GM12878 (cell line): ENCODE data around the gene ATP6V0D1. TPM values are rescaled to one million over a fixed set of nuclear protein-coding genes. Genes with fewer than 3 reads are reported as not detected.

Experiments used
- ATAC-seq: fragments of 200-7000 bp; cut with Tn5 transposase; 3 replicates; pipeline ENCODE4 v1.9.1; 2020; ENCODE audit warnings: mild to moderate bottlenecking, moderate library complexity
- BruUV-seq: library from RNA; stranded (reverse); fragments of 400-500 nt; replicated peaks from 2 replicates; lab custom pipeline; 2021; lab: Mats Ljungman, UMichigan
- CTCF ChIA-PET: fragments of 300-600 bp; sonication (Branson Sonifier 250); formaldehyde crosslinking; extraction: SDS; loops from one replicate; lab custom pipeline; 2021; ENCODE audit warnings: inconsistent platforms; lab: Yijun Ruan, JAX
- POLR2A ChIA-PET: fragments of 350-600 bp; formaldehyde crosslinking; extraction: SDS; loops from one replicate; lab custom pipeline; 2021; ENCODE audit warnings: inconsistent platforms; lab: Charles Lee
- RAD21 ChIA-PET: fragments of 300-600 bp; sonication (Branson Sonifier 250); formaldehyde crosslinking; loops from one replicate; lab custom pipeline; 2023; ENCODE audit warnings: antibody characterized with exemption; ENCODE audit not compliant: unreplicated experiment; lab: Charles Lee
- SMC1A ChIA-PET: fragments of 300-600 bp; sonication (Branson Sonifier 250); formaldehyde crosslinking; loops from one replicate; lab custom pipeline; 2023; ENCODE audit not compliant: unreplicated experiment, uncharacterized antibody; lab: Charles Lee
- DNase-seq: peaks from one replicate; pipeline ENCODE4 v3.0.0-alpha.2; 2011; ENCODE audit warnings: low read depth, low spot score
- FAIRE-seq: peaks from 3 replicates; lab custom pipeline; 2011; peaks lifted over from hg19 to GRCh38; lab: Jason Lieb, UNC
- H2AFZ ChIP-seq: 2 replicates; pipeline ENCODE4 v1.6.0; 2011; ENCODE audit warnings: low read depth, low read length, control low read depth; ENCODE audit not compliant: control insufficient read depth
- H3K27ac ChIP-seq: 2 replicates; pipeline ENCODE4 v1.5.1; 2011; ENCODE audit warnings: control low read depth; ENCODE audit not compliant: control insufficient read depth, insufficient read depth
- H3K27me3 ChIP-seq, 2 experiments: replicated peaks in 1 of 2; 2 replicates each; pipeline versions ENCODE4 v1.6.0 to v1.6.1; 2011; ENCODE audit warnings: low read length in 1 of 2; ENCODE audit not compliant: control insufficient read depth in 2 of 2, insufficient read depth in 2 of 2
- H3K36me3 ChIP-seq, 2 experiments: 2 replicates each; pipeline ENCODE4 v1.5.1; 2011; ENCODE audit warnings: low read length in 1 of 2; ENCODE audit not compliant: control insufficient read depth in 2 of 2, insufficient read depth in 2 of 2
- H3K4me1 ChIP-seq: 2 replicates; pipeline ENCODE4 v1.6.1; 2011; ENCODE audit warnings: mild to moderate bottlenecking, low read length, moderate library complexity, mixed read lengths; ENCODE audit not compliant: control insufficient read depth, insufficient read depth
- H3K4me2 ChIP-seq: 2 replicates; pipeline ENCODE4 v1.6.0; 2011; ENCODE audit warnings: control low read depth; ENCODE audit not compliant: control insufficient read depth, insufficient read depth
- H3K4me3 ChIP-seq: fragments of 200-600 bp; sonication (generic); 2 replicates; pipeline ENCODE4 v1.5.1; 2016
- H3K79me2 ChIP-seq: 2 replicates; pipeline ENCODE4 v1.6.0; 2011; ENCODE audit warnings: low read length; ENCODE audit not compliant: control insufficient read depth, insufficient read depth
- H3K9ac ChIP-seq: 2 replicates; pipeline ENCODE4 v1.8.0; 2011; ENCODE audit warnings: low read length, control low read depth, mixed read lengths; ENCODE audit not compliant: control insufficient read depth, insufficient read depth
- H3K9me3 ChIP-seq: replicated peaks from 3 replicates; pipeline ENCODE4 v1.5.1; 2011; ENCODE audit warnings: mild to moderate bottlenecking, low read length; ENCODE audit not compliant: control insufficient read depth, insufficient read depth
- H4K20me1 ChIP-seq: 2 replicates; pipeline ENCODE4 v1.6.0; 2011; ENCODE audit not compliant: control insufficient read depth, insufficient read depth
- HDGF ChIP-seq: fragments of 450-650 bp; IDR thresholded peaks from 2 replicates; pipeline ENCODE4 v1.6.1; 2016; ENCODE audit warnings: antibody characterized with exemption
- JUND ChIP-seq: IDR thresholded peaks from 2 replicates; pipeline ENCODE4 v1.6.1; 2012; ENCODE audit warnings: low read depth, mild to moderate bottlenecking, low read length, improper control_type of control experiment, moderate library complexity
- NR2C1 ChIP-seq: fragments of 450-650 bp; IDR thresholded peaks from 2 replicates; pipeline ENCODE4 v1.6.1; 2017; ENCODE audit warnings: antibody characterized with exemption, mild to moderate bottlenecking, moderate library complexity
- POLR2AphosphoS2 ChIP-seq: IDR thresholded peaks from 2 replicates; pipeline ENCODE4 v1.6.1; 2011; ENCODE audit warnings: low read depth, mild to moderate bottlenecking, low read length, improper control_type of control experiment, moderate library complexity
- STAT3 ChIP-seq: IDR thresholded peaks from 2 replicates; pipeline ENCODE4 v1.6.1; 2011; ENCODE audit warnings: low read depth, low read length, improper control_type of control experiment
- YY1 ChIP-seq: IDR thresholded peaks from 2 replicates; pipeline ENCODE4 v1.6.1; 2011; ENCODE audit warnings: low read depth, mild to moderate bottlenecking, low read length
- ZNF384 ChIP-seq: IDR thresholded peaks from 2 replicates; pipeline ENCODE4 v1.6.1; 2012; ENCODE audit warnings: low read depth, mild to moderate bottlenecking, low read length, improper control_type of control experiment, borderline replicate concordance
- whole genome bisulfite sequencing: methylation state at CpG from one replicate; pipeline ENCODE4 v1.1.6; 2016; ENCODE audit warnings: low lambda C conversion rate; ENCODE audit not compliant: insufficient replicate concordance, insufficient coverage; ENCODE audit errors: missing lambda C conversion rate; 5-methylcytosine and 5-hydroxymethylcytosine counted together
- in situ Hi-C: fragments of 300-500 bp; cut with MboI; formaldehyde crosslinking; loops from 9 replicates; pipeline ENCODE4 v1.14.3; 2018; ENCODE audit warnings: mixed read lengths
- intact Hi-C: fragments of 100-400 bp; cut with micrococcal nuclease; formaldehyde crosslinking; loops from one replicate; pipeline ENCODE4 v1.14.2; 2022; ENCODE audit not compliant: unreplicated experiment
- polyA plus RNA-seq, 11 experiments: library from polyadenylated mRNA; depleted of rRNA in 4 of 11; unstranded in 6 of 11; stranded (reverse) in 5 of 11; fragments of >200 nt; fragmentation: Nextera tagmentation in 4 of 11; fragmentation: Illumina TruSeq in 1 of 11; extraction: Ambion mirVana in 4 of 11; extraction: Trizol in 1 of 11; gene quantifications; 1 replicate in 1 of 11; 2 replicates in 10 of 11; pipeline versions ENCODE4 v1.2.1 to v1.2.3, GENCODE V29; 2011 to 2016; ENCODE audit warnings: inconsistent platforms in 2 of 11, missing spikeins in 2 of 11, low read depth in 1 of 11
- total RNA-seq, 4 experiments: library from RNA; depleted of rRNA in 3 of 4; stranded (reverse); fragments of >200 nt in 3 of 4; fragmentation: Illumina TruSeq in 1 of 4; extraction: Trizol in 1 of 4; gene quantifications; 2 replicates each; pipeline versions ENCODE4 v1.2.1 to v1.2.3, GENCODE V29; 2013 to 2021
- TF ChIP-seq, protein P1 (sequence below): fragments of 450-650 bp; IDR thresholded peaks from 2 replicates; pipeline ENCODE4 v1.6.1; 2016; ENCODE audit warnings: mild to moderate bottlenecking
- TF ChIP-seq, protein P2 (sequence below): fragments of 450-650 bp; IDR thresholded peaks from 2 replicates; pipeline ENCODE4 v1.6.1; 2016; ENCODE audit warnings: mild to moderate bottlenecking
- TF ChIP-seq, protein P3 (sequence below): fragments of 150-350 bp; IDR thresholded peaks from 2 replicates; pipeline ENCODE4 v1.6.1; 2016; ENCODE audit warnings: low read depth, low read length
- TF ChIP-seq, protein P4 (sequence below): fragments of 450-650 bp; IDR thresholded peaks from 2 replicates; pipeline ENCODE4 v1.6.1; 2016; ENCODE audit warnings: mild to moderate bottlenecking, moderate library complexity, borderline replicate concordance

The ATP6V0D1 gene
- total and polyA plus RNA-seq, 10 of the 15 experiments (the other 5 are each of a cell fraction or from before 2014, with no cell fraction given) = 28.1 to 141 (median 70.3) TPM

DNA sequence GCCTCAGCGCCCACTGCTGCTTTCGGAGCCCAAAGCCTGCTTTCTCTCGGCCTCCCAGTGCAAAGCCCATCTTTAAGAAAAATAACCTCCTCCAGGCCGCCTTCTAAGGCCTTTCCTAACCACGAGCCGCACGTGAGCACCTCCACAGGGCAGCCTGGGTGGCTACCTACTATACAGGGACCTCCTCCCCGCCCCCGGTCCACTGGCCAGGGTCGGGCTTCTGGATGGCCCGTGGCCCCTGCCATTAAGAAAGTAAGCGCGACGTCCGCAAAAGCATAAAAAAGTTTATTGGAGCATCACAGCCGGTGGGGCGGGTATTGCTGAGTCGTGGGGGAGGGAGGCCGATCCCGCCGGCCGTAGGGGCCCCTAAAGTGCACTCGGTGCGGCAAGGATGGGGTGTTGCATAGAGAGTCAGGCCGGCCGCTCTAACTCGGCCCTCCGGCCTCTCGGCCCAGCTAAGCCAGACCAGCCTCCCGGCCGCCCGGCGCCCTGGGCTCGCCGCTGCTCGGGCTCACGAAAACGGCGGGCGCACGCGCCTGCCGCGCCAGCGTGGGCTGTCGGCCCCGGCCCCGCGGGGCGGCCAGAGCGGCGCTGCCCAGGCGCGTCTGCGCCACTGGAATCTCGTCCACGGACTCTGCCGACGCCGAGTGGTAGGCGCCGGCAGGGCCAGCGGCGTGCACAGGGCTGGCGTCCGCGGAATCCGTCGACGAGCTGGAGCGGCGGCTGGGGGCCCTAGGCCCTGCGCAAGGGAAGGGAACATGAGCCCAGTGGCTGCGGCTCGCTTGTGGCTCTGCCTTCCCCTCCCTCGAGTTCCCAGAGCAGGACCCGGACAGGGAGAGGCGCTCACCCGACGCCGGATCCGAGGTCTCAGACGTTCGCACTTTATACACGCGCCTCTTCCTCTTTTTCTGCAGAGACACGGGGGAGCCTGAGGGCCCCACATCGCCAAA lies 86.5 kb downstream of the ATP6V0D1 start (continued):
- TF ChIP-seq STAT3 (no peak), YY1 (no peak)

DNA sequence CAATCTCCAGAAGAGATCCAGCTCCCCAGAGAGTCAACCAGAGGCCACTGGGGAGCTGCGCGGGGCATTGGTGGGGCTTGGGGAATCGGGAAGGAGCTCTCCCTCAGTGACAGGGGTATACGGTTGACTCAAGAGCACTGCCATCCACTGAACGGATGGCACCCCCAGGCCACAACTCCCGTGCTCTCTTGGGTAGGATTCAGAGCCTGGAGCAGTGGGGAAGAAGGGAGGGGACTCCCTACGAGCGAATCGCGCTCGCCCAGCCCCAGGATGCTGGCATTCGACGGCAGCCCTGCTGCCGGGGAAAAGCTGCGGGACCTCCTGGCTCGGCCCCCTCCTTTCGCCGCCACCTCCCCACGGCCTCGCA lies 87.2 kb downstream of the ATP6V0D1 start:
- H3K27me3 ChIP-seq = peaks cover 6 to 17% of the 10 kb centered on the region in 2 experiments
- H3K36me3 ChIP-seq = no peaks in the 10 kb centered on the region
- no peak overlapping the region for H3K9ac ChIP-seq
- H2AFZ ChIP-seq = no peak overlapping the region
- RAD21 ChIA-PET = no interaction called here
- no TSS peak for BruUV-seq
- CTCF ChIA-PET = interaction anchor here (1.3 kb wide), 1 partner anchor 112 kb away, joined by 3 read pairs; no protein-coding TSS in a partner anchor
- intact Hi-C loops = no loop called here
- H3K79me2 ChIP-seq = no peaks in the 10 kb centered on the region
- H3K4me3 ChIP-seq = no peak overlapping the region
- FAIRE-seq (no peak), DNase-seq (no peak), ATAC-seq (no peak)
- H4K20me1 ChIP-seq = no peaks in the 10 kb centered on the region
- no peaks in the 10 kb centered on the region for H3K4me1 ChIP-seq
- H3K4me2 ChIP-seq = no peak overlapping the region
- POLR2A ChIA-PET = interaction anchor here (0.6 to 0.8 kb wide), 2 partner anchors 346 to 510 kb away, joined by 3 read pairs; no protein-coding TSS in a partner anchor
- H3K9me3 ChIP-seq = no peaks in the 10 kb centered on the region
- H3K27ac ChIP-seq = no peak overlapping the region
- SMC1A ChIA-PET = interaction anchor here (0.9 kb wide), 1 partner anchor 133 kb away, joined by 3 read pairs; no protein-coding TSS in a partner anchor
- WGBS = 59% methylated on average over 16 of the region's 20 CpGs
- in situ Hi-C loops = no loop called here
- no peak for TF ChIP-seq HDGF
- TF ChIP-seq POLR2AphosphoS2 = no peak
- TF ChIP-seq, protein P1, sequence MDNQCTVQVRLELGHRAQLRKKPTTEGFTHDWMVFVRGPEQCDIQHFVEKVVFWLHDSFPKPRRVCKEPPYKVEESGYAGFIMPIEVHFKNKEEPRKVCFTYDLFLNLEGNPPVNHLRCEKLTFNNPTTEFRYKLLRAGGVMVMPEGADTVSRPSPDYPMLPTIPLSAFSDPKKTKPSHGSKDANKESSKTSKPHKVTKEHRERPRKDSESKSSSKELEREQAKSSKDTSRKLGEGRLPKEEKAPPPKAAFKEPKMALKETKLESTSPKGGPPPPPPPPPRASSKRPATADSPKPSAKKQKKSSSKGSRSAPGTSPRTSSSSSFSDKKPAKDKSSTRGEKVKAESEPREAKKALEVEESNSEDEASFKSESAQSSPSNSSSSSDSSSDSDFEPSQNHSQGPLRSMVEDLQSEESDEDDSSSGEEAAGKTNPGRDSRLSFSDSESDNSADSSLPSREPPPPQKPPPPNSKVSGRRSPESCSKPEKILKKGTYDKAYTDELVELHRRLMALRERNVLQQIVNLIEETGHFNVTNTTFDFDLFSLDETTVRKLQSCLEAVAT = no peak
- no peak for TF ChIP-seq JUND
- TF ChIP-seq, protein P2, sequence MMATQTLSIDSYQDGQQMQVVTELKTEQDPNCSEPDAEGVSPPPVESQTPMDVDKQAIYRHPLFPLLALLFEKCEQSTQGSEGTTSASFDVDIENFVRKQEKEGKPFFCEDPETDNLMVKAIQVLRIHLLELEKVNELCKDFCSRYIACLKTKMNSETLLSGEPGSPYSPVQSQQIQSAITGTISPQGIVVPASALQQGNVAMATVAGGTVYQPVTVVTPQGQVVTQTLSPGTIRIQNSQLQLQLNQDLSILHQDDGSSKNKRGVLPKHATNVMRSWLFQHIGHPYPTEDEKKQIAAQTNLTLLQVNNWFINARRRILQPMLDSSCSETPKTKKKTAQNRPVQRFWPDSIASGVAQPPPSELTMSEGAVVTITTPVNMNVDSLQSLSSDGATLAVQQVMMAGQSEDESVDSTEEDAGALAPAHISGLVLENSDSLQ = no peak
- TF ChIP-seq, protein P3, sequence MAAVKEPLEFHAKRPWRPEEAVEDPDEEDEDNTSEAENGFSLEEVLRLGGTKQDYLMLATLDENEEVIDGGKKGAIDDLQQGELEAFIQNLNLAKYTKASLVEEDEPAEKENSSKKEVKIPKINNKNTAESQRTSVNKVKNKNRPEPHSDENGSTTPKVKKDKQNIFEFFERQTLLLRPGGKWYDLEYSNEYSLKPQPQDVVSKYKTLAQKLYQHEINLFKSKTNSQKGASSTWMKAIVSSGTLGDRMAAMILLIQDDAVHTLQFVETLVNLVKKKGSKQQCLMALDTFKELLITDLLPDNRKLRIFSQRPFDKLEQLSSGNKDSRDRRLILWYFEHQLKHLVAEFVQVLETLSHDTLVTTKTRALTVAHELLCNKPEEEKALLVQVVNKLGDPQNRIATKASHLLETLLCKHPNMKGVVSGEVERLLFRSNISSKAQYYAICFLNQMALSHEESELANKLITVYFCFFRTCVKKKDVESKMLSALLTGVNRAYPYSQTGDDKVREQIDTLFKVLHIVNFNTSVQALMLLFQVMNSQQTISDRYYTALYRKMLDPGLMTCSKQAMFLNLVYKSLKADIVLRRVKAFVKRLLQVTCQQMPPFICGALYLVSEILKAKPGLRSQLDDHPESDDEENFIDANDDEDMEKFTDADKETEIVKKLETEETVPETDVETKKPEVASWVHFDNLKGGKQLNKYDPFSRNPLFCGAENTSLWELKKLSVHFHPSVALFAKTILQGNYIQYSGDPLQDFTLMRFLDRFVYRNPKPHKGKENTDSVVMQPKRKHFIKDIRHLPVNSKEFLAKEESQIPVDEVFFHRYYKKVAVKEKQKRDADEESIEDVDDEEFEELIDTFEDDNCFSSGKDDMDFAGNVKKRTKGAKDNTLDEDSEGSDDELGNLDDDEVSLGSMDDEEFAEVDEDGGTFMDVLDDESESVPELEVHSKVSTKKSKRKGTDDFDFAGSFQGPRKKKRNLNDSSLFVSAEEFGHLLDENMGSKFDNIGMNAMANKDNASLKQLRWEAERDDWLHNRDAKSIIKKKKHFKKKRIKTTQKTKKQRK = no peak
- TF ChIP-seq ZNF384 = no peak
- TF ChIP-seq NR2C1 = no peak
- TF ChIP-seq, protein P4, sequence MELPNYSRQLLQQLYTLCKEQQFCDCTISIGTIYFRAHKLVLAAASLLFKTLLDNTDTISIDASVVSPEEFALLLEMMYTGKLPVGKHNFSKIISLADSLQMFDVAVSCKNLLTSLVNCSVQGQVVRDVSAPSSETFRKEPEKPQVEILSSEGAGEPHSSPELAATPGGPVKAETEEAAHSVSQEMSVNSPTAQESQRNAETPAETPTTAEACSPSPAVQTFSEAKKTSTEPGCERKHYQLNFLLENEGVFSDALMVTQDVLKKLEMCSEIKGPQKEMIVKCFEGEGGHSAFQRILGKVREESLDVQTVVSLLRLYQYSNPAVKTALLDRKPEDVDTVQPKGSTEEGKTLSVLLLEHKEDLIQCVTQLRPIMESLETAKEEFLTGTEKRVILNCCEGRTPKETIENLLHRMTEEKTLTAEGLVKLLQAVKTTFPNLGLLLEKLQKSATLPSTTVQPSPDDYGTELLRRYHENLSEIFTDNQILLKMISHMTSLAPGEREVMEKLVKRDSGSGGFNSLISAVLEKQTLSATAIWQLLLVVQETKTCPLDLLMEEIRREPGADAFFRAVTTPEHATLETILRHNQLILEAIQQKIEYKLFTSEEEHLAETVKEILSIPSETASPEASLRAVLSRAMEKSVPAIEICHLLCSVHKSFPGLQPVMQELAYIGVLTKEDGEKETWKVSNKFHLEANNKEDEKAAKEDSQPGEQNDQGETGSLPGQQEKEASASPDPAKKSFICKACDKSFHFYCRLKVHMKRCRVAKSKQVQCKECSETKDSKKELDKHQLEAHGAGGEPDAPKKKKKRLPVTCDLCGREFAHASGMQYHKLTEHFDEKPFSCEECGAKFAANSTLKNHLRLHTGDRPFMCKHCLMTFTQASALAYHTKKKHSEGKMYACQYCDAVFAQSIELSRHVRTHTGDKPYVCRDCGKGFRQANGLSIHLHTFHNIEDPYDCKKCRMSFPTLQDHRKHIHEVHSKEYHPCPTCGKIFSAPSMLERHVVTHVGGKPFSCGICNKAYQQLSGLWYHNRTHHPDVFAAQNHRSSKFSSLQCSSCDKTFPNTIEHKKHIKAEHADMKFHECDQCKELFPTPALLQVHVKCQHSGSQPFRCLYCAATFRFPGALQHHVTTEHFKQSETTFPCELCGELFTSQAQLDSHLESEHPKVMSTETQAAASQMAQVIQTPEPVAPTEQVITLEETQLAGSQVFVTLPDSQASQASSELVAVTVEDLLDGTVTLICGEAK = no peak
